ENCODE measurements around the gene RTN1.

DNA sequence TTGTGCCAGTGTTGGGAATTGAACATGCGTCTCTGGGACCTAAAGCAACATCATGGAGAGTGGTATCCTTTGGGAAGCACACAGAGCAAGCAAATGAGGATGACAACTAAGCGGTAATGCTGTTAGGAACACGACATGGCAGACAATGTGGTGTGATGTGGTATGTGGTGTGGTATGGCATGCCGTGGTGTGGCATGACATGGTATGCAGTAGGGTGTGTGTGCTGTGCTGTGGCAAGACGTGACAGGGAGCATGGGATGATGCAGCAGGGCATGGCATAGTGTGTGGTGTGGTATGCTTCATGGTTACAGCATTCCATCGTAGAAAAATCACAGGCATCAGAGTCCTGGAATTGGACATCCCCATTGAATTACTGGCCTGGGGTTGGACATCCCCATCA lies 108.7 kb downstream of the RTN1 start:
- TF ChIP-seq, protein P1, sequence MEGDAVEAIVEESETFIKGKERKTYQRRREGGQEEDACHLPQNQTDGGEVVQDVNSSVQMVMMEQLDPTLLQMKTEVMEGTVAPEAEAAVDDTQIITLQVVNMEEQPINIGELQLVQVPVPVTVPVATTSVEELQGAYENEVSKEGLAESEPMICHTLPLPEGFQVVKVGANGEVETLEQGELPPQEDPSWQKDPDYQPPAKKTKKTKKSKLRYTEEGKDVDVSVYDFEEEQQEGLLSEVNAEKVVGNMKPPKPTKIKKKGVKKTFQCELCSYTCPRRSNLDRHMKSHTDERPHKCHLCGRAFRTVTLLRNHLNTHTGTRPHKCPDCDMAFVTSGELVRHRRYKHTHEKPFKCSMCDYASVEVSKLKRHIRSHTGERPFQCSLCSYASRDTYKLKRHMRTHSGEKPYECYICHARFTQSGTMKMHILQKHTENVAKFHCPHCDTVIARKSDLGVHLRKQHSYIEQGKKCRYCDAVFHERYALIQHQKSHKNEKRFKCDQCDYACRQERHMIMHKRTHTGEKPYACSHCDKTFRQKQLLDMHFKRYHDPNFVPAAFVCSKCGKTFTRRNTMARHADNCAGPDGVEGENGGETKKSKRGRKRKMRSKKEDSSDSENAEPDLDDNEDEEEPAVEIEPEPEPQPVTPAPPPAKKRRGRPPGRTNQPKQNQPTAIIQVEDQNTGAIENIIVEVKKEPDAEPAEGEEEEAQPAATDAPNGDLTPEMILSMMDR (IDR thresholded peaks at IDR 0.05; ENCODE audit: low read depth, low read length, poor library complexity, severe bottlenecking): no peak
- TF ChIP-seq EZH2phosphoT487 (IDR thresholded peaks at IDR 0.05; ENCODE audit: borderline replicate concordance, low read length): no peak
